Astrocyte (in vitro differentiated cells and primary cell): ENCODE data around the gene TAF4.

Experiments
- CTCF ChIP-seq: IDR thresholded peaks from 2 replicates; pipeline ENCODE4 v1.5.1; 2011; ENCODE audit warnings: low read depth, mild to moderate bottlenecking, inconsistent platforms, low read length, moderate library complexity; ENCODE audit not compliant: insufficient read depth
- EZH2 ChIP-seq: IDR thresholded peaks from 2 replicates; pipeline ENCODE4 v1.6.1; 2012; ENCODE audit warnings: mild to moderate bottlenecking, low read length, inconsistent platforms; ENCODE audit not compliant: insufficient read depth

GRCh38 chr20:62048346-62048761 is 17.3 kb downstream of the TAF4 start:
- no peak for TF ChIP-seq CTCF
- no peak for TF ChIP-seq EZH2
